GM19324 (cell line): Measurements from ENCODE around the gene DTNBP1.

Source experiments
- ATAC-seq: cut with Tn5 transposase; IDR thresholded peaks from one replicate; pipeline ENCODE4 v1.9.1; 2021; ENCODE audit warnings: mild to moderate bottlenecking, moderate library complexity; ENCODE audit not compliant: unreplicated experiment, low FRiP score

Gene DTNBP1

GRCh38 chr6:15517600-15517999 is 145.2 kb downstream of the DTNBP1 start:
- no peak for ATAC-seq

- no peak for ATAC-seq
Measured at GRCh38 chr6:15516923-15517560, 145.8 kb downstream of the DTNBP1 start.

GRCh38 chr6:15516378-15516777 is 146.4 kb downstream of the DTNBP1 start:
- no peak for ATAC-seq

- no peak for ATAC-seq
Measured at GRCh38 chr6:15515660-15516375, 147.0 kb downstream of the DTNBP1 start.

GRCh38 chr6:15515226-15515625 is 147.6 kb downstream of the DTNBP1 start:
- no peak for ATAC-seq

GRCh38 chr6:15513801-15514711 is 148.8 kb downstream of the DTNBP1 start:
- ATAC-seq: no peak

- no peak for ATAC-seq
Measured at GRCh38 chr6:15513131-15513771, 149.6 kb downstream of the DTNBP1 start.

- ATAC-seq: no peak
Measured at GRCh38 chr6:15512721-15513120, 150.1 kb downstream of the DTNBP1 start.

- ATAC-seq: no peak
Measured at GRCh38 chr6:15512126-15512525, 150.7 kb downstream of the DTNBP1 start.

- no peak for ATAC-seq
Measured at GRCh38 chr6:15511248-15512125, 151.3 kb downstream of the DTNBP1 start.

- no peak for ATAC-seq
Measured at GRCh38 chr6:15510536-15511247, 152.1 kb downstream of the DTNBP1 start.

GRCh38 chr6:15510121-15510520 is 152.7 kb downstream of the DTNBP1 start:
- no peak for ATAC-seq

GRCh38 chr6:15509335-15509933 is 153.4 kb downstream of the DTNBP1 start:
- no peak for ATAC-seq

GRCh38 chr6:15508931-15509330 is 153.9 kb downstream of the DTNBP1 start:
- no peak for ATAC-seq

- ATAC-seq: no peak
Measured at GRCh38 chr6:15508441-15508871, 154.4 kb downstream of the DTNBP1 start.

GRCh38 chr6:15507746-15508145 is 155.1 kb downstream of the DTNBP1 start:
- ATAC-seq: no peak

GRCh38 chr6:15507221-15507620 is 155.6 kb downstream of the DTNBP1 start:
- no peak for ATAC-seq

GRCh38 chr6:15506066-15506465 is 156.8 kb downstream of the DTNBP1 start:
- ATAC-seq: no peak

- no peak for ATAC-seq
Measured at GRCh38 chr6:15505463-15505918, 157.3 kb downstream of the DTNBP1 start.
